Kidney tubule cell (primary cell): ENCODE results near the gene CAMK2D.

Source experiments
- DNase-seq: peaks from one replicate; pipeline ENCODE4 v3.0.0-alpha.2; 2018; ENCODE audit warnings: low spot score

The CAMK2D gene

GRCh38 chr4:113762186-113763028 lies 869 bp upstream of the CAMK2D start:
- DNase-seq: peak; percentile 99

GRCh38 chr4:113760795-113761619 lies 531 bp downstream of the CAMK2D start:
- peak; percentile 77 for DNase-seq

GRCh38 chr4:113760094-113760794 lies 1.3 kb downstream of the CAMK2D start:
- peak; percentile 50 for DNase-seq

- no peak for DNase-seq
Observed at GRCh38 chr4:113759696-113760093, 1.8 kb downstream of the CAMK2D start.

GRCh38 chr4:113758372-113758771 lies 3.2 kb downstream of the CAMK2D start:
- DNase-seq: peak; percentile 50

GRCh38 chr4:113757486-113757885 lies 4.1 kb downstream of the CAMK2D start:
- DNase-seq: no peak

GRCh38 chr4:113756005-113756410 lies 5.5 kb downstream of the CAMK2D start:
- peak; percentile 64 for DNase-seq

- DNase-seq: no peak
Observed at GRCh38 chr4:113750734-113751133, 10.8 kb downstream of the CAMK2D start.

GRCh38 chr4:113750296-113750695 lies 11.2 kb downstream of the CAMK2D start:
- DNase-seq: no peak

GRCh38 chr4:113749178-113749577 lies 12.4 kb downstream of the CAMK2D start:
- no peak for DNase-seq

- DNase-seq: no peak
Observed at GRCh38 chr4:113747949-113748348, 13.6 kb downstream of the CAMK2D start.

- no peak for DNase-seq
Observed at GRCh38 chr4:113745711-113746110, 15.8 kb downstream of the CAMK2D start.

GRCh38 chr4:113744667-113745240 lies 16.8 kb downstream of the CAMK2D start:
- no peak for DNase-seq

- no peak for DNase-seq
Observed at GRCh38 chr4:113743690-113744089, 17.8 kb downstream of the CAMK2D start.

GRCh38 chr4:113742643-113743042 lies 18.9 kb downstream of the CAMK2D start:
- no peak for DNase-seq

GRCh38 chr4:113741956-113742355 lies 19.6 kb downstream of the CAMK2D start:
- no peak for DNase-seq

- peak; percentile 39 for DNase-seq
Observed at GRCh38 chr4:113740857-113741379, 20.6 kb downstream of the CAMK2D start.

GRCh38 chr4:113739197-113739596 lies 22.3 kb downstream of the CAMK2D start:
- no peak for DNase-seq

- DNase-seq: no peak
Observed at GRCh38 chr4:113738251-113738650, 23.3 kb downstream of the CAMK2D start.

- no peak for DNase-seq
Observed at GRCh38 chr4:113733685-113734084, 27.9 kb downstream of the CAMK2D start.

GRCh38 chr4:113732967-113733527 lies 28.5 kb downstream of the CAMK2D start:
- no peak for DNase-seq
